Measurements from ENCODE around the gene TEX2.

The TEX2 gene

DNA sequence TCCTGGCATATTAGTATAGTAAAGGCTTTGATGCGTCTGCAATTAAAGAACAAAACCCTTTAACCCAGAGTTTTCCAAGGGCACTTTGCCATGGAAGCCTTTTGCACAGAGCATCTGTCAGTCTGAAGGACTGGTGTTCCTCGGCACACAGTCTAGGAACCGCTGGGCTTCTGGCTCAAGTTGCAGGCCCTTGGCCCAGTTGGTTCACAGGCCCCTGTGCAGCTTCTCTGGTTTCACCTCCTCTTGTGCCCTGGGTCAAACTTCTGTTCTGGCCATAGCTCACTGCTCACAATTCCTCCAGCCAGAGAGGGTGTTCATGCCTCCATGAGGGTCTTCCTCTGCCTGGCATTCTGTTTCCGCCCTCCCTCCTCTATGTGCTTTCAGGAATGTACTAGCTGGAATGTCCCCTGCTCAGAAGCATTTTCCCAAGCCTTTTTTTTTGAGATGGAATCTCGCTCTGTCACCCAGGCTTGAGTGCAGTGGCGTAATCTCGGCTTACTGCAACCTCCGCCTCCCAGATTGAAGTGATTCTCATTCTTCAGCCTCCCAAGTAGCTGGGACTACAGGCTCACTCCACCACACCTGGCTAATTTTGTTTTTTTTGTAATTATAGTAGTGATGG lies 34.5 kb upstream of the TEX2 start:
- H3K4me3 ChIP-seq (replicated peaks; ENCODE audit: insufficient read depth, low read length), result no peak overlapping the region
- TF ChIP-seq, protein P1, sequence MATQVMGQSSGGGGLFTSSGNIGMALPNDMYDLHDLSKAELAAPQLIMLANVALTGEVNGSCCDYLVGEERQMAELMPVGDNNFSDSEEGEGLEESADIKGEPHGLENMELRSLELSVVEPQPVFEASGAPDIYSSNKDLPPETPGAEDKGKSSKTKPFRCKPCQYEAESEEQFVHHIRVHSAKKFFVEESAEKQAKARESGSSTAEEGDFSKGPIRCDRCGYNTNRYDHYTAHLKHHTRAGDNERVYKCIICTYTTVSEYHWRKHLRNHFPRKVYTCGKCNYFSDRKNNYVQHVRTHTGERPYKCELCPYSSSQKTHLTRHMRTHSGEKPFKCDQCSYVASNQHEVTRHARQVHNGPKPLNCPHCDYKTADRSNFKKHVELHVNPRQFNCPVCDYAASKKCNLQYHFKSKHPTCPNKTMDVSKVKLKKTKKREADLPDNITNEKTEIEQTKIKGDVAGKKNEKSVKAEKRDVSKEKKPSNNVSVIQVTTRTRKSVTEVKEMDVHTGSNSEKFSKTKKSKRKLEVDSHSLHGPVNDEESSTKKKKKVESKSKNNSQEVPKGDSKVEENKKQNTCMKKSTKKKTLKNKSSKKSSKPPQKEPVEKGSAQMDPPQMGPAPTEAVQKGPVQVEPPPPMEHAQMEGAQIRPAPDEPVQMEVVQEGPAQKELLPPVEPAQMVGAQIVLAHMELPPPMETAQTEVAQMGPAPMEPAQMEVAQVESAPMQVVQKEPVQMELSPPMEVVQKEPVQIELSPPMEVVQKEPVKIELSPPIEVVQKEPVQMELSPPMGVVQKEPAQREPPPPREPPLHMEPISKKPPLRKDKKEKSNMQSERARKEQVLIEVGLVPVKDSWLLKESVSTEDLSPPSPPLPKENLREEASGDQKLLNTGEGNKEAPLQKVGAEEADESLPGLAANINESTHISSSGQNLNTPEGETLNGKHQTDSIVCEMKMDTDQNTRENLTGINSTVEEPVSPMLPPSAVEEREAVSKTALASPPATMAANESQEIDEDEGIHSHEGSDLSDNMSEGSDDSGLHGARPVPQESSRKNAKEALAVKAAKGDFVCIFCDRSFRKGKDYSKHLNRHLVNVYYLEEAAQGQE (IDR thresholded peaks at IDR 0.05; ENCODE audit: insufficient replicate concordance, low read depth), result no peak
- no peak for TF ChIP-seq GABPA (IDR thresholded peaks at IDR 0.05; ENCODE audit: low read depth)
- TF ChIP-seq, protein P2, sequence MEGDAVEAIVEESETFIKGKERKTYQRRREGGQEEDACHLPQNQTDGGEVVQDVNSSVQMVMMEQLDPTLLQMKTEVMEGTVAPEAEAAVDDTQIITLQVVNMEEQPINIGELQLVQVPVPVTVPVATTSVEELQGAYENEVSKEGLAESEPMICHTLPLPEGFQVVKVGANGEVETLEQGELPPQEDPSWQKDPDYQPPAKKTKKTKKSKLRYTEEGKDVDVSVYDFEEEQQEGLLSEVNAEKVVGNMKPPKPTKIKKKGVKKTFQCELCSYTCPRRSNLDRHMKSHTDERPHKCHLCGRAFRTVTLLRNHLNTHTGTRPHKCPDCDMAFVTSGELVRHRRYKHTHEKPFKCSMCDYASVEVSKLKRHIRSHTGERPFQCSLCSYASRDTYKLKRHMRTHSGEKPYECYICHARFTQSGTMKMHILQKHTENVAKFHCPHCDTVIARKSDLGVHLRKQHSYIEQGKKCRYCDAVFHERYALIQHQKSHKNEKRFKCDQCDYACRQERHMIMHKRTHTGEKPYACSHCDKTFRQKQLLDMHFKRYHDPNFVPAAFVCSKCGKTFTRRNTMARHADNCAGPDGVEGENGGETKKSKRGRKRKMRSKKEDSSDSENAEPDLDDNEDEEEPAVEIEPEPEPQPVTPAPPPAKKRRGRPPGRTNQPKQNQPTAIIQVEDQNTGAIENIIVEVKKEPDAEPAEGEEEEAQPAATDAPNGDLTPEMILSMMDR (IDR thresholded peaks at IDR 0.05; ENCODE audit: insufficient read depth, low read length), result no peak
- no peak for TF ChIP-seq SPI1 (IDR thresholded peaks at IDR 0.05; ENCODE audit: borderline replicate concordance, low read depth)
- no peak for TF ChIP-seq POLR2AphosphoS5 (IDR thresholded peaks at IDR 0.05; ENCODE audit: low read depth)
- DNase-seq (ENCODE audit: low read depth in 1 of 2, low spot score in 1 of 2), result no peak

DNA sequence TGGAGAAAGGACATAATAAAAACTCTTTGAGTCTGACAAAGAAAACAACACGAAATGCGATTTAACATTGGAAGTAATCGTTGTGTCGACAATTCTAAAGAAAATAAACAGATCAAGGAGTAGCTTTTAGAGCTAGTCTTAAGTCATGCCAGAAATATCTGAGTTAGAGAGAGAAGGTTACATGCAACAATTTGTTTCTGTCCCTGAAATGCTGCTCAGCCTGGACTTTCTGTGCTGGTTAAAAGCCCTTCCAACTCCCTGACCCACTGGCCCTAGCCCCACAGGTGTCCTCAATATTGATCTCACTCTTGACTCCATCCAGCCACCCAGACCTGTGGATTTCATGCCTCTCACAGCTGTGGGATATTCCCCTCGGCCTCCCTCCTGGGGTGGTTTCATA lies 33.2 kb upstream of the TEX2 start:
- no peak overlapping the region for H3K27ac ChIP-seq (replicated peaks)
- no peaks in the 10 kb centered on the region for H3K27me3 ChIP-seq (ENCODE audit: insufficient read depth, poor library complexity, severe bottlenecking)
- no peak for TF ChIP-seq POLR2AphosphoS5 (IDR thresholded peaks at IDR 0.05; ENCODE audit: low read depth)
- TF ChIP-seq, protein P1 (IDR thresholded peaks at IDR 0.05; ENCODE audit: insufficient replicate concordance, low read depth), result no peak
- no peak for TF ChIP-seq SPI1 (IDR thresholded peaks at IDR 0.05; ENCODE audit: borderline replicate concordance, low read depth)
- no peak for TF ChIP-seq GABPA (IDR thresholded peaks at IDR 0.05; ENCODE audit: low read depth)
- TF ChIP-seq, protein P2 (IDR thresholded peaks at IDR 0.05; ENCODE audit: insufficient read depth, low read length), result no peak
- no peak for DNase-seq (ENCODE audit: low read depth in 1 of 2, low spot score in 1 of 2)
- H3K4me3 ChIP-seq (replicated peaks; ENCODE audit: insufficient read depth, low read length), result no peak overlapping the region

More for the DNA sequence above, 34.5 kb upstream of the TEX2 start:
- no peak overlapping the region for H3K27ac ChIP-seq (replicated peaks)
- no peaks in the 10 kb centered on the region for H3K27me3 ChIP-seq (ENCODE audit: insufficient read depth, poor library complexity, severe bottlenecking)

DNA sequence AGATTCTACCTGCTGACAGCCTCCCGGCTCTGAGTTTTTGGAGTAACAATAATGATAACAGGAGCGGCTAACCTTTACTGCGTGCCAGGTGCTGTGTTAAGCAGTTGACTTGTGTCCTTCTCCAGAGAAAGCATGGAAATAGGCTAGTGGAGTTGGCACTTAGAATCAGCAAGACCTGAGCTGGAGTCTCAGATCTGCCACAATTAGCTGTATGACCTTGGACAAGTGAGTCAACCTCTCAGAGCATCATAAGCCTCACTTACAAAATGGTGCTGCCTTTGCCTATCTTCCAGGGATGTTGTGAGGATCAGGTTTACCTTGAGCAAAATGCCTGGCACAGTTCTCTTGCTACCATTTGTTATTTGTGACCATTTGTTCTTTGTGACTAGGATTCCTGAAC lies 32.1 kb upstream of the TEX2 start:
- TF ChIP-seq GABPA (IDR thresholded peaks at IDR 0.05; ENCODE audit: low read depth) (no peak), SPI1 (IDR thresholded peaks at IDR 0.05; ENCODE audit: borderline replicate concordance, low read depth) (no peak)
- TF ChIP-seq, protein P2 (IDR thresholded peaks at IDR 0.05; ENCODE audit: insufficient read depth, low read length), result no peak
- DNase-seq (ENCODE audit: low read depth in 1 of 2, low spot score in 1 of 2), result no peak
- no peaks in the 10 kb centered on the region for H3K27me3 ChIP-seq (ENCODE audit: insufficient read depth, poor library complexity, severe bottlenecking)

More for the DNA sequence above, 32.1 kb upstream of the TEX2 start:
- H3K4me3 ChIP-seq (replicated peaks; ENCODE audit: insufficient read depth, low read length), result no peak overlapping the region
- no peak overlapping the region for H3K27ac ChIP-seq (replicated peaks)

Data from HL-60 (cell line).